ENCODE data around the gene ZNF316. TPM values are rescaled to one million over a fixed set of nuclear protein-coding genes. Genes with fewer than 3 reads are reported as not detected.

ZNF316 gene
- total RNA-seq, 1 experiment from 2014 or later: 22.2 TPM

GRCh38 chr7:6648815-6649104 is 11.6 kb downstream of the ZNF316 start:
- DNase-seq: no peak
- WGBS (ENCODE audit: extremely low coverage, insufficient read length, low lambda C conversion rate): no CpG with 5 or more reads among the region's 5 CpGs

More at GRCh38 chr7:6648815-6649104, 11.6 kb downstream of the ZNF316 start:
- Histone ChIP-seq H3K23me2 (ENCODE audit: insufficient read length, low read depth, low read length, poor library complexity, severe bottlenecking) (no peaks in the 10 kb centered on the region), H3T11ph (ENCODE audit: low read length) (no peak overlapping the region), H2BK5ac (ENCODE audit: insufficient read length, low read length) (no peak overlapping the region), H2AFZ (ENCODE audit: low read length) (no peak overlapping the region), H3K79me1 (ENCODE audit: insufficient read depth, low read depth, low read length, poor library complexity, severe bottlenecking) (no peaks in the 10 kb centered on the region), H3K27me3 (ENCODE audit: insufficient read depth, low read length) (no peaks in the 10 kb centered on the region), H3K9ac (ENCODE audit: extremely low read depth, insufficient read length, low read length) (no peak overlapping the region), H3K56ac (ENCODE audit: insufficient read length, low read depth, low read length) (no peak overlapping the region), H3K4ac (ENCODE audit: low read depth, low read length) (no peak overlapping the region), H3K27ac (ENCODE audit: insufficient read length, low read depth, low read length) (no peak overlapping the region), H4K8ac (replicated peaks; ENCODE audit: insufficient read length, low read depth, low read length) (no peak overlapping the region), H3K9me3 (ENCODE audit: control insufficient read depth, low read depth, low read length) (no peaks in the 10 kb centered on the region), H3K4me1 (ENCODE audit: insufficient read depth, low read length) (no peaks in the 10 kb centered on the region), H3K14ac (ENCODE audit: insufficient read depth, low read length) (no peak overlapping the region), H2AK5ac (ENCODE audit: insufficient read length, low read length) (no peak overlapping the region), H2BK12ac (ENCODE audit: insufficient read length, low read depth, low read length) (no peak overlapping the region), H2BK20ac (ENCODE audit: low read depth, low read length, poor library complexity, severe bottlenecking) (no peak overlapping the region), H3K79me2 (ENCODE audit: insufficient read depth, low read length) (no peaks in the 10 kb centered on the region), H4K91ac (ENCODE audit: insufficient read length, low read depth, low read length) (no peak overlapping the region), H3K4me2 (ENCODE audit: insufficient read depth, insufficient read length, low read length) (no peak overlapping the region), H3K18ac (ENCODE audit: insufficient read length, low read depth, low read length) (no peak overlapping the region), H2BK15ac (ENCODE audit: low read depth, low read length) (no peak overlapping the region), H3K23ac (ENCODE audit: insufficient read length, low read depth, low read length) (no peak overlapping the region), H4K20me1 (ENCODE audit: control insufficient read depth, insufficient read depth, insufficient read length) (no peaks in the 10 kb centered on the region), H4K5ac (ENCODE audit: insufficient read length, low read depth, low read length) (no peak overlapping the region), H2BK120ac (ENCODE audit: low read depth, low read length, poor library complexity, severe bottlenecking) (no peak overlapping the region)
- no peak overlapping the region for H3K27ac Mint-ChIP-seq
- H3K36me3 Mint-ChIP-seq (ENCODE audit: insufficient read depth in 1 of 3, low read depth in 3 of 3): peaks cover 9 to 30% (median 18%) of the 10 kb centered on the region in 3 experiments
- H3K4me1 Mint-ChIP-seq: no peaks in the 10 kb centered on the region
- TF ChIP-seq, protein P1, sequence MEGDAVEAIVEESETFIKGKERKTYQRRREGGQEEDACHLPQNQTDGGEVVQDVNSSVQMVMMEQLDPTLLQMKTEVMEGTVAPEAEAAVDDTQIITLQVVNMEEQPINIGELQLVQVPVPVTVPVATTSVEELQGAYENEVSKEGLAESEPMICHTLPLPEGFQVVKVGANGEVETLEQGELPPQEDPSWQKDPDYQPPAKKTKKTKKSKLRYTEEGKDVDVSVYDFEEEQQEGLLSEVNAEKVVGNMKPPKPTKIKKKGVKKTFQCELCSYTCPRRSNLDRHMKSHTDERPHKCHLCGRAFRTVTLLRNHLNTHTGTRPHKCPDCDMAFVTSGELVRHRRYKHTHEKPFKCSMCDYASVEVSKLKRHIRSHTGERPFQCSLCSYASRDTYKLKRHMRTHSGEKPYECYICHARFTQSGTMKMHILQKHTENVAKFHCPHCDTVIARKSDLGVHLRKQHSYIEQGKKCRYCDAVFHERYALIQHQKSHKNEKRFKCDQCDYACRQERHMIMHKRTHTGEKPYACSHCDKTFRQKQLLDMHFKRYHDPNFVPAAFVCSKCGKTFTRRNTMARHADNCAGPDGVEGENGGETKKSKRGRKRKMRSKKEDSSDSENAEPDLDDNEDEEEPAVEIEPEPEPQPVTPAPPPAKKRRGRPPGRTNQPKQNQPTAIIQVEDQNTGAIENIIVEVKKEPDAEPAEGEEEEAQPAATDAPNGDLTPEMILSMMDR (conservative IDR thresholded peaks at IDR 0.05): no peak
- no peak overlapping the region for H3K4me3 Mint-ChIP-seq
- no peaks in the 10 kb centered on the region for H3K27me3 Mint-ChIP-seq (ENCODE audit: low read depth)
- H3K9me3 Mint-ChIP-seq: peaks cover 0 to 4% of the 10 kb centered on the region in 2 experiments; a peak in 1 of 5 replicates
